GM19023 (cell line): ENCODE measurements around the gene MRO.
"Not testable (repeated sequence)": the region's sequence is repeated elsewhere in the genome, so short reads cannot be mapped to it uniquely, and the experiment has no call there.

Experiments used
- ATAC-seq: cut with Tn5 transposase; IDR thresholded peaks from one replicate; pipeline ENCODE4 v1.9.1; 2021; ENCODE audit warnings: mild to moderate bottlenecking, moderate library complexity; ENCODE audit not compliant: unreplicated experiment

MRO gene

DNA sequence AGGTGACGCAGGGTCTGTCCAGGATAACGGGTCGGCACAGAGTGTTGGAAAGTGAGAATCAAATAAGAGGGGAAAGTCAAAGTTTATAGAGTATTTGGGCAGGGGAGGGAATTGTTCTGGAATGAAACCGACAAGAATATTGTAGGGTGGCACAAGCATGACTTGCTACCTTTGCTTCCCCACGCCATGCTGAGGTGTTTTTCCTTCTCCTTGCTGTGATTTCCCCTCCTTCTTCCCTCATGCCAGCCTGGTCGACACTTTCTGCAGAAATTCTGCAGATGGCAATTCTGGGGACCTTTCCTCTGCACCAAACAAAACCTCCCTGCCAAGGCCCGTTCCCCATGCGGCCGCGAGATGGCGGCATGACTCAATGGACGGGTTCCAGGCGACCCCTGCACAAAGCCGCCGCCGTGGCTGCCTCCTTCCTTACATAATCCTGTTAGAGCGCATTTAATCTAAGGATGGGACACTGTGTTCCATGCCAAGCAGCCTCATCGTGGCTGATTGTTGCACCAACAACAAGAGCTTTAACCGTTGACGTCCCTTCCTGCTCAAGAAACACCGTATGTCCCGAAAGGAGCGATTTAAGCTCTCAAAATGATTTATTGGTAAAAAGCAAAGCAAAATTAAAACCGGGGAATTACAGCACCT, at the start of gene MRO:
MRO (minus strand) TSS at position 289 of the 651 bp plus-strand sequence. CDS start 10,616 bp downstream, outside the sequence.
- peak; percentile 93 for ATAC-seq

DNA sequence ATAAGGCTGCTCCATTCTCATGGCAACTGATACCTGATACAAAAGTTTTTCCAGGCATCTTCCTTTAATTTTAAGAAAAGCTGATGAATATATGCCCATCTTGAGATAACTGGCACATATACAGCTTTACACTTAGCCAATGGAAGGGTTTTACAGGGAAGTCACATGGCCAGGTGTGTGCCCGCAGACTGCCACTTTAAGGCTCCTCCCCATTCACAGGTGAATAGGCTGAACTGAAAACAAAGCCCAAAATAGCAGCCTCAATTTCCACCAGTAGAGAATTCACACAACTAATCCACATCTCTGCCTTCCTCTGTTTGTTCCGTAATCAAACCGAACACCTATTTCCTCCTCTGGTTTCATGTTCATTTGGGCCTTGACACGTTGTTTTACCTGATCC, 49.3 kb upstream of the MRO start:
- ATAC-seq, result no peak

DNA sequence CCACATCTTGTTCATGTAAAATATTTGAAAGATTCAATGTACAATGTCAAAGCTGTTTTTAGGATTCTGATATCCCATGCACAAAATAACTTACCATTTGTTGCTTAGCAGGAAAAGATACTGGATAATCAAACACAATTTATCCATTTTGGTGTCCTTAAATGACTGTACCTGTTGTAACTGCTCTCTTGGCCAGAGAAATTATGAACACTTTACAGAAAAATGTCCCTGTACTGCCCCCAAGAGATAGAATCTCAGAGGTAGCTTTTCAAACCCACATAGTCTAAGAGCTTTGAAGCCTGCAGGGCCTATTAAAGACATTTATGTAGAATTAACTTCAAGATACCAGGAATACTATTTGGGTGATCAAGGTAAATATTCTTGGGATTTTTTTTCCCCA, 46.9 kb upstream of the MRO start:
- ATAC-seq, result no peak

DNA sequence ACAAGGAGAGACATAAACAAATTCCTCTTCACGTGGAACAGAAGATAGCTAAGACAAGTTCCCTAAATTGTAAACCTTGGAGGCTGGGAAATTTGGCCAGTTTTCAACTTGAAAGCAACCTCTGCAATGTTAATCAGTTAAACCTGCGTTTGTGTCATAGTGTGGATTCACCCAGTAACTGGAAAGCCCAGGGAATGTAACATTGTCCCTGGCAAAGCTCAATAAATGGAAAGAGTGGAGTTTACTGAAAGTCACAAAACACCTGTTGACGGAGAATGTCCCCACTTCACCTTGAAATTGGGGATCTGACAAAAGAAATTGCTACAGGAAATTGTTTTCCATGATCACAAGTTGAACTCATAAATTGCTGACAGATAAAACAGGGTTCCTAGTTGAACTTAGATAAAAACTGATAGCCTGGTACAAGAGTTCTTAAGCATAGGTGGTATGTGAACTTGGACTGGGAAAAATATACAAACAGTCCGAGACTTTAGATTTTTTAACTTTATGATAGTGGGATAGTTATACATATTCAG, 44.1 kb upstream of the MRO start:
- no peak for ATAC-seq

DNA sequence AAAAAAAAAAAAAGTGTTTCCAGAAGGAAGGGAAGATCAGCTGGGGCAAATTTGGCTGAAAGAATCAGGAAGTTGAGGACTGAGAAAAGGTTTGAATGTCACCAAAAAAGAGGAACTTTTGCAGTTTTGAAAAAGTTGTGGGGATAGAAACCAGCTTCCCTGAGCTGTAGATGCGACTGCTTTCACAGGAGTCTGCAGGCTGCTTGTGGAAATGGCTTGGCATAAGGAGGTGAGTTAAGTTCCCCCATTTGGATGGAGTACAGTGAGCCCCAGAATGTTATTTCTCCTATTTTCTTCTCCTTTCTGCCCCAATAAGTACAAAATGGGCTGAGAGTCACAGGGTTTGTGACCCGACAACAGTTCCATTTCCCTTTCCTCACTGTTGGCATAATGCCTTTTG, 42.6 kb upstream of the MRO start:
- no peak for ATAC-seq

DNA sequence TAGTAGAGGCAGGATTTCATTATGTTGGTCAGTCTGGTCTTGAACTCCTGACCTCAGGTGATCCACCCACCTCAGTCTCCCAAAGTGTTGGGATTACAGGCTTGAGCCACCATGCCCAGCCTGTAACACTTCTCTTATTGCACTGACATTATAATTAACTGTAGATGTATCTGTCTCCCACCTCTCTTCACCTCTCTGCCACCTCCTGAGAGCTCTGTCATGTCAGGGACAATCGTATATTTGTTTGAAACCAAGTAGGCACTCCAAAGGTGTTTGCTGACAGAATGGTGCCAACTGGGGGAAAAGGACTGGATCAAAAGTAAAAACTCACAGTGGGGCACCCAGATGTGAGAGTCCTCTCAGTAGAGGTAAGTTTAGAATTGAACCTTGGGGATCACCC, 41.8 kb upstream of the MRO start:
- no peak for ATAC-seq

DNA sequence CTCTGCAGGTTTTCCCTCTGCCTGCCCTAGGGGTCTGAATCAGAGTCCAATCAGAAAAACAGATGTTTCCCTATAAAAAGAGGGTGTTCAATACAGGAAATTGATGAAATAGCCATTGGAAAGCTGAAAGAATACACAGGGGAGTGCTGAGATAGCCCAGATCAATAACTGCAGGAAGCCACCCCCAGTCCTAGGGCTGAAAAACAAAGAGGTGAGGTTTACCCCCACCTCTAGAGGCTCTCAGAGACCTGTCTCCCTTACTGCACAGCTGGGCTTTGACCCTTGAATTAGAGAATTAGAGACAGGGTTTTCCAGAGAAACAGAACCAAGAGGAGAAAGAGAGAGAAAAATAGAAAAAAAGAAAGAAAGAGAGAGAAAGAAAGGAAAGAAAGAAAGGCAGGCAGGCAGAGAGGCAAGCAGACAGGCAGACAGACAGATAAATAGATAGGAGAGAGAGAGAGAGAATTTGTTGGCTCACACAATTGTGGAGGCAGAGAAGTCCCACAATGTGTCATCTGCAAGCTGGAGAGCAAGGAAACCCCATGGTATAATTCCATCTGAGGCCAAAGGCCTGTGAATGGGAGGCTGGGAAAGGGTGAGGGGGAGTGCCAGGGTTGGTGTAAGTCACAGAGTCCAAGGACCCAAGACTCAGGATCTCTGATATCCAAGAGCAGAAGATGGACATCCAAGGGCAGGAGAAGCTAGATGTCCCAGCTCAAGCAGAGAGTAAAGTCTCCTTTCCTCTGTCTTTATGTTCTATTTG, 40.2 kb upstream of the MRO start:
- ATAC-seq, result no peak

DNA sequence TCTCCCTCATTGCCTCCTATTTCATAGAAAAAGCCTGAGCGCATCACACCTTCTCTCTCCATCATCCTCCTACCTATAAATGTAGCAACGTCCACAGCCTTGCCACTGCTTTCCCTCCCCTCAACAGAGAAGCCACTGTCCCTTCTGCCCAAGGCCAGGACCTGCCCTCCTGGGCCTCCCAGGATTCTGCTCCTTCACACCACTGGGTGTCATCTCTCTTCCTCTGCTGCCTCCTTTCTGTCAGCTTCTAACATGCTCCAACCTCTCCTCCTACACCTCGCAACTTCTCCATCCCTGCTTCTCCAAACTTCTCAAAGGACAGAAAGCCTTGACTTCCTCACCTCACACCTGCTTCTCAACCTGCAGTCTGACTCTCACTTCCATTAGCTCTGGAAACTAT, 37.9 kb upstream of the MRO start:
- no peak for ATAC-seq

DNA sequence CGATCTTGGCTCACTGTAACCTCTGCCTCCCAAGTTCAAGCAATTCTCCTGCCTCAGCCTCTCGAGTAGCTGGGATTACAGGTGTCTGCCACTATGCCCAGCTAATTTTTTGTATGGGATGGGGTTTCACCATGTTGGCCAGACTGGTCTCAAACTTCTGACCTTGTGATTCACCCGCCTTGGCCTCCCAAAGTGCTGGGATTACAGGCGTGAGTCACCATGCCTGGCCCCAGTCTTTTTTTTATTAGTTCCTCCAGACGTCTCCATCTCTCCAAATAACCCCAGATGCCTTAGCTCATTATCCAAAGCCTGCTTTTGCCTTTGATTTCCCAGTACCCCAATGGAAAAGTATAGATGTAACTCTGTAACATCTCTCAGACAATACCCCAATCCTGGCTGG, 37.4 kb upstream of the MRO start:
- ATAC-seq, result not testable (repeated sequence)

DNA sequence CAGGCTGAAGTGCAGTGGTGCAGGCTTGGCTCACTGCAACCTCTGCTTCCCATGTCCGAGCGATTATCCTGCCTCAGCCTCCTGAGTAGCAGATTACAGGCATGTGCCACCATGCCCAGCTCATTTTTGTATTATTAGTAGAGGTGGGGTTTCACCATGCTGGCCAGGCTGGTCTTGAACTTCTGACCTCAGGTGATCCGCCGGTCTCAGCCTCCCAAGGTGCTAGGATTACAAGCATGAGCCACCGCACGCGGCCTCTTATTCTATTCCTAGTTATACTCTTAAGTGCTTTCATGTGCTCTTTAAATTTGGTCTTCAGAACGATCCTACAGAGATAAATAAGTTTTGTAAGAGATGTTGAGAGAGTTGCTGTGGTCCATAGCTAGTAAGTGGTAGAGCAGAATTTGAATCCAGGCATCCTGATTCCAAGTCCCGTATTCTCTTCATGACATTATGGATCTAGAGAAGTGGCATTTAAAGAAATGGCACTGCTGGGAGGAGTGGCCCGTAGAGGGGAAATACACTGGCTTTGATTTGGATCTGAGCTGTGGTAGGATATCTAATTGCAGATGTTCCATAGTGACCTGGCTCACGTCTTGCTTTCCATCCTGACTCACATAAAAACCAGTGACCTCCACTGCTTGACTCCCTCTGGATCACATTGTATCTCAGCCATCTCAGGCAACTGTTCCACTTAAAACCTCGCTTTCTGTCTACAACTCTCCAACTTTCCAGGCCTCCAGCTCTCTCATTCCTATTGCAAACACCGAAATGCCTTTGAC, 36.4 kb upstream of the MRO start:
- no peak for ATAC-seq

DNA sequence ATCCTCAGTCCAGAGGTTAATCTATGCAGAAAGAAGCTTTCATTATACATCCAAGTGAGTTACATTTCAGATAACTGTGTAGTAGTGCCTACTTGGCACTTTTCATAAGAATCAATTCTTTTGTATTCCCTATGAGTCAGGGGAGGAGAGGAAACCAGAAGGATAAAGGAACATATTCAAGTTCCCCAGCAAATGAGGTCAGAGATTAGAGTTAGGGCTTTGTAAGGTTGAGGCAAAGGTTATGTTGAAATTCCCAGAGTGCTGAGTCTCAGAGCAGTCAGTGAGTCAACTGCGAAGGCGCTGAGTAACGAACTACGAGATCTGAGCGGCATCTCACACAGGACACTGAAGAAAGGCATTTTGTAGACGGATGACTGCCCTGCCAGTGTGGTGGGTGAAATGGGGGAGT, 34.1 kb upstream of the MRO start:
- ATAC-seq, result no peak

DNA sequence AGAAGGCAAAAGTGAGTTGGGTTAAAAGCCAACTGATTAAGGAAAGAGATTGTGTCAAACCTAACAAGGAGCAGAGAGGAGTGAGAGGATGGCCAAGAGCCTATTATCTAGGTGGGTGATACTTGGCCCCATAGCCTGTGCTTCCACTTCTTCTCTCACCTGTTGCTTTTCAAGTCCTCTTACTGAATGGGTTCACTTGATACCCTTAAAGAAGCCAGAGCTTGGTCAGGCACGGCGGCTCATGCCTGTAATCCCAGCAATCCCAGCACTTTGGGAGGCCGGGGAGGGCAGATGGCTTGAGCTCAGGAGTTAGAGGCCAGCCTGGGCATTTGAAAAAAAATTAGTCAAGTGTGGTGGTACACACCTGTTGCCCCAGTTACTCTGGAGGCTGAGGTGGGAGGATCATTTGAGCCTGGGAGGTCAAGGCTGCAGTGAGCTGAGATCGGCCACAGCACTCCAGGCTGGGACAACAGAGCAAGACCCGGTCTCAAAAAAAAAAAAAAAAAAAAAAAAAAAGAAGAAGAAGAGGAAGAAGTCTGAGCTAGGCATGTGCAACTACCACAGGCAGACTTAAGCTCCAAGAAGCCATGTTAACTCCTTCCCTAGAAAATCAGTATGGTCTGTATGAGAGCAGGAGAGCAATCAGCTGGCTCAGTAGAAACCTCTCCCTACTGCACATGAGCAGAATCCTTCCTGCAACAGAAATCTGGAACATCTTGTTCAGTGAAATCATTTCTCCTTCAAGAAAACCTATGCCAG, 30.7 kb upstream of the MRO start:
- no peak for ATAC-seq

DNA sequence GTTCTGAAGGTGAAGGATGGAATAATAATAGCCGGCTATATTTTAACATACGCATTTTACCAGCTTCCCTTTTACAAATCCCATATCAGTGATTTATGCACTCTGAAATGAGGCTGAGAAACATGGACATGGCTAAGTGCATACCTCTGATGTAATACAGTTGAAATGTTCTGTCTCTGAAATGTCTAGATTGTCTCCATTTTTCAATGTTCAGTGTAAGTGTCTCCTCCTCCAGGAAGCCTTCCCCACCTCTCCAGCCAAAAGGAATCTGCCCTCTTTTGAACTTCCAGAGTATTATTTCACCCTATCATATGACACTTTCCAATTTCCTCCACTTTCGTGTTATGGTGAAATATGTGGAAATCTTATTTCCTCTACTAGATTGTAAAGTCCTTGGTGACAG, 29.6 kb upstream of the MRO start:
- ATAC-seq, result no peak

DNA sequence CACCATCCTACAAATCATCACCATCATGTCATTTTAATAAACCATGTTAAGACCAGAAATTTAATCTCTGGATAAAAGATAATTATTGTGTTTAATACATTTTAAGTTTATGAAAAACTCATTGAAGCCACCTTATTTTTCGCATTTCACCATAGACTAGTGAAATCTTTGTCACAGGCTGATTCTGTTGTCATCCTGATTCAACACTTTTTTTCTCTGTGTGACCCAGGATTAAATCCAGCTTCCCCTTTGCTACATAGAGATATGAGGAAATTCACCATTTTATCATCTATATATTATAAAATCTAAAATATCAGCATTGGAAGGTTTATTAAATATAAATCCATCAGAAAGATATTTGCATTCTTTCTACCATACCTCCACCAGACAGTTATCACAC, 29.2 kb upstream of the MRO start:
- ATAC-seq, result no peak

DNA sequence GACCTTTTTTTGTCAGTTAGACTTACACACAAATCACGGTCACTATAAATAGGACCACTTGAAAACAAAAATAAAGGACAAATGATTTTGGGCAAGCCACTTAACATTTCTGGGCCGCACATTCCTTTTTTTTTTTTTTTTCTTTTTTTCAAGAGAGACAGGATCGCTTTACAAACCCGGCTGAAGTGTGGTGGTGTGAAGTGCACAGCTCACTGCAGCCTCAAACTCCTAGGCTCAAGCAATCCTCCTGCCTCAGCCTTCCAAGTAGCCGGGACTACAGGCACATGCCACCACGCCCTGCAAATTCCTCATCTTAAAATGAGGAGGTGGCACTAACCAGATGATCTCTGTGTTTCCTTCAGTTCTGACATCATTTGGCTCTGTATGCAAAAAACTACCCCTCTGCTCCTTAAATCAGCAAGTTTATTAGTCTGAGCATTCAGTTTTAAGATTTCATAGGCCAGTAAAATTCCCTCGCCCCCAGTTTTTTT, 28.3 kb upstream of the MRO start:
- ATAC-seq, result no peak

DNA sequence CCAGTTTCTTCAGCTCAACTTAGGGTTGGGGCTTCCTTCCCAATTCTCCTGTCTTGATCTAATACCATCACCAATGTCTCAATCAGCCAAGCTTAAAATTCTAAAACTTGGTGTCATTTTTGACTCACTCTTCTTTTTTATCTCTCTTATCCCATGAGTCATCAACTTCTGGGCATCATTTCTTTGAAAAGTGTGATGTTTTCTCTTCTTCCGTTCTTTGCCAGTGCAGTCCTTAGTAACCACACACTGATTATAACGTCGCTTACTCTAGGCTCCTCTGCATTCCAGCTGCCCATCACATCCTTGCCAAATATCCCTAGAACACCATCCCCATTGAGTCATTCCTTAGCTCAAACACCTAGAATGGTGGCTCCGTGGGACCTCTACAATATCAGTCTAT, 27.4 kb upstream of the MRO start:
- ATAC-seq, result no peak

DNA sequence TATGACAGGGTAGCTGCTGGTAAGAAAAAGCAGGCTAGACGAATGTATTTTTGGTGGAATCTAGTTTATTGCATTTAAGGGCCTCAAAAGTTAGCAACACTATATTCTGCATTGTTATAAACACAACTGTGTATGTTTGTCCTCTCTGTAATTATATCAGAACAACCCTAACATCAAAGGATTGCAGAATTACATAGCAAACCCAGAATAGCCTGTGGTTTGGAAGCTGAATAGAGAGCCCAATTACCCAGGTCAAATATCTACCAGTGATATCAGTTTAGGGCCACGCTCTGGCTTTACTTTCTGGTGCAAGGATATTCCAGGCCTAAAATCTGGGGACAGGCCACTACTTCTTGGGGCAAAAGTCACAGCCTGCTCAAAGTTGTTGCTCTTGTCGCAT, 25.1 kb upstream of the MRO start:
- no peak for ATAC-seq

DNA sequence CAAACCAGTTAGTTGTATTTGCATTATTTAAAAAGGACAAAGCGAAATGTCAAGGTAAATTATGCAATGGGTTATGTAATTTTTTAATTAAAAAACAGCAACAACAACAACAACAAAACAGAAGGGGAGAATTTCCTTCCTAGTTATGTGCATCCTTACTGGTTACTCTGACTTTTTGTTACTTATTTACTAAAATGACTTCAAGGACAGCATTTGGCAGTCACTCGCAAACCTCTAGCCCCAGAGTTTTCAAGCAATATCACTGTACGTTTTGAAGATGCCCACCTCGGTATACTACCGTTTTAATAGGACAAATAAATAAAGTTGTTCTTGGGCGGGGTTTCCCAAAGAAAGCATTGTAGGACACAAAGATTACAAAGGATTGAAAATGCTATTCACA, 24.7 kb upstream of the MRO start:
- no peak for ATAC-seq

DNA sequence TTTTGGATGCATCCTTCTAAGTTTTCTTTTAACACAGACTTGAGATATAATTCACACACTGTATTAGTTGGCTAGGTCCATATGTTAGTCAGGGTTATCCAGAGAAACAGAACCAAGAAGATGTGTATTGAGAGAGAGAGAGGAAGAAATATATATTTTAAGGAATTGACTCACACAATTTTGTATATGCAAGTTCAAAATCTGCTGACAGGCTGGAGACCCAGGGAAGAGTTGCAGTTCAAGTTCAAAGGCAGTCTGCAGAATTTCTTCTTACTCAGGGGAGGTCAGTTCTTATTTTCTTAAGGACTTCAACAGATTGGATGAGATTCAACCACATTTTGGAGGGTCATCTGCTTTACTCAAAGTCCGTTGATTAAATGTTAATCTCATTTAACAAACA, 23.0 kb upstream of the MRO start:
- ATAC-seq, result no peak

DNA sequence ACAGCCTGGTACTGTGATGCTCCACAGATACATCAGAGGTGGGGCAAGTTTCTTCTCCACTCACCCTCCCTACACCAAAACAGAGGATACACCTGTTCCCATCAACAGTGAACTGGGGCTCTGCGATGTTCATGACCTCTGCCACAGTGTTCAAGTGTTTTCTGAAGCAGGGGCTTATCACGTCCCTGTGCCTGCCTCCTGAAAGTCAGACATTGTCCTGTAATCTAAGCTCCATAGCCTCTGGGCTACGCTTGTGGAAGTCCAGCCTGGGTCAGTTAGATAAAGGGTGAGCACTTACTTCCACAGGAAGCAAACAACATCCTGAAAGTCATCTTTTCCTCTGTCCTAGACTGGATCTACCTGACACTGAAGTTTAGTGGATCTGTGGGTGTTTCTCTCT, 20.2 kb upstream of the MRO start:
- ATAC-seq, result no peak

DNA sequence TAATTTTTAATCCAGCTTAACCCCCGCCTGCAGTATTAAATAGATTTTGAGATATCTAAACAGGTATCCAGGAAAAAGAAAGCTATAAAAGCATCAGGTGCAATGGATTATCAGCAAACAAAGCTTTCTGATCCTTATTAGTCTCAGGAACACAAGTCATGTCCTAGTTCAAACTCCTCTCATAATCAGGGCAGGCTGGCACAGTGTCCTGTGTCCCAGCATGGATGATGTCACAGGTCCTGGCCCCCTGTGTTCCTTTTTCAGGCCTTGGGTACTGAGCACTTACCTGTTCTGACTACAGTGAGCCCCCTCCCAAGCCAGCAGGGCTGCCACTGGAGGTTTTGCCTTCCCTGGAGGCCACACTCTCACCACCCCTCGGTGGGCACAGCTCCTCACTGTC, 19.5 kb upstream of the MRO start:
- no peak for ATAC-seq
